ENCODE measurements around the gene ABTB2. TPM values are rescaled to one million over a fixed set of nuclear protein-coding genes. Genes with fewer than 3 reads are reported as not detected.

The ABTB2 gene
- total RNA-seq, 1 experiment from 2014 or later = 3.6 TPM

GRCh38 chr11:34314176-34314575 is 43.6 kb downstream of the ABTB2 start:
- no peak for DNase-seq
- no peaks in the 10 kb centered on the region for H3K9me3 Mint-ChIP-seq (ENCODE audit: unreplicated experiment)
- peaks cover 7% of the 10 kb centered on the region for H3K4me1 Mint-ChIP-seq (ENCODE audit: low read depth, unreplicated experiment)
- no TSS peak for BruUV-seq (replicated peaks)
- H3K27me3 Mint-ChIP-seq (ENCODE audit: insufficient read depth, unreplicated experiment) = no peaks in the 10 kb centered on the region
- Histone ChIP-seq H3K27me3 (replicated peaks; ENCODE audit: control insufficient read depth, insufficient read depth, low read length) (no peaks in the 10 kb centered on the region), H3K4me1 (peaks cover 17% of the 10 kb centered on the region), H3K9me3 (no peaks in the 10 kb centered on the region), H3K4me3 (ENCODE audit: low read depth, low read length) (no peak overlapping the region), H3K36me3 (ENCODE audit: control insufficient read depth, insufficient read depth, low read length) (no peaks in the 10 kb centered on the region)
- H3K4me3 Mint-ChIP-seq (ENCODE audit: unreplicated experiment) = no peak overlapping the region
- ChIA-PET POLR2A (no interaction called here), CTCF (no interaction called here)
- no peaks in the 10 kb centered on the region for H3K36me3 Mint-ChIP-seq (ENCODE audit: insufficient read depth, unreplicated experiment)
- TF ChIP-seq, protein P1, sequence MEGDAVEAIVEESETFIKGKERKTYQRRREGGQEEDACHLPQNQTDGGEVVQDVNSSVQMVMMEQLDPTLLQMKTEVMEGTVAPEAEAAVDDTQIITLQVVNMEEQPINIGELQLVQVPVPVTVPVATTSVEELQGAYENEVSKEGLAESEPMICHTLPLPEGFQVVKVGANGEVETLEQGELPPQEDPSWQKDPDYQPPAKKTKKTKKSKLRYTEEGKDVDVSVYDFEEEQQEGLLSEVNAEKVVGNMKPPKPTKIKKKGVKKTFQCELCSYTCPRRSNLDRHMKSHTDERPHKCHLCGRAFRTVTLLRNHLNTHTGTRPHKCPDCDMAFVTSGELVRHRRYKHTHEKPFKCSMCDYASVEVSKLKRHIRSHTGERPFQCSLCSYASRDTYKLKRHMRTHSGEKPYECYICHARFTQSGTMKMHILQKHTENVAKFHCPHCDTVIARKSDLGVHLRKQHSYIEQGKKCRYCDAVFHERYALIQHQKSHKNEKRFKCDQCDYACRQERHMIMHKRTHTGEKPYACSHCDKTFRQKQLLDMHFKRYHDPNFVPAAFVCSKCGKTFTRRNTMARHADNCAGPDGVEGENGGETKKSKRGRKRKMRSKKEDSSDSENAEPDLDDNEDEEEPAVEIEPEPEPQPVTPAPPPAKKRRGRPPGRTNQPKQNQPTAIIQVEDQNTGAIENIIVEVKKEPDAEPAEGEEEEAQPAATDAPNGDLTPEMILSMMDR (IDR thresholded peaks at IDR 0.05; ENCODE audit: insufficient read depth in 1 of 2, low read depth in 1 of 2, low read length in 1 of 2, severe bottlenecking in 1 of 2, unreplicated experiment in 1 of 2) = no peak
- intact Hi-C loops (cut with micrococcal nuclease; ENCODE audit: unreplicated experiment) = no loop called here
- no peak overlapping the region for H3K27ac Mint-ChIP-seq (ENCODE audit: unreplicated experiment)

GRCh38 chr11:34313099-34313517 is 44.7 kb downstream of the ABTB2 start:
- POLR2A ChIA-PET = no interaction called here

GRCh38 chr11:34311126-34311525 is 46.7 kb downstream of the ABTB2 start:
- no TSS peak for BruUV-seq (replicated peaks)
- Mint-ChIP-seq H3K27me3 (ENCODE audit: insufficient read depth, unreplicated experiment) (no peaks in the 10 kb centered on the region), H3K4me1 (ENCODE audit: low read depth, unreplicated experiment) (no peaks in the 10 kb centered on the region), H3K36me3 (ENCODE audit: insufficient read depth, unreplicated experiment) (no peaks in the 10 kb centered on the region), H3K27ac (ENCODE audit: unreplicated experiment) (no peak overlapping the region), H3K4me3 (ENCODE audit: unreplicated experiment) (no peak overlapping the region), H3K9me3 (ENCODE audit: unreplicated experiment) (no peaks in the 10 kb centered on the region)
- Histone ChIP-seq H3K4me1 (peaks cover 4% of the 10 kb centered on the region; the same call in 1 of the 2 replicates), H3K9me3 (no peaks in the 10 kb centered on the region), H3K36me3 (ENCODE audit: control insufficient read depth, insufficient read depth, low read length) (no peaks in the 10 kb centered on the region), H3K4me3 (ENCODE audit: low read depth, low read length) (no peak overlapping the region), H3K27me3 (replicated peaks; ENCODE audit: control insufficient read depth, insufficient read depth, low read length) (no peaks in the 10 kb centered on the region)
- ChIA-PET POLR2A (no interaction called here), CTCF (interaction anchor here (0.6 kb wide), 1 partner anchor 117 kb away, joined by 4 read pairs; no protein-coding TSS in a partner anchor)
- DNase-seq = no peak
- intact Hi-C loops (cut with micrococcal nuclease; ENCODE audit: unreplicated experiment) = no loop called here
- TF ChIP-seq, protein P1 (IDR thresholded peaks at IDR 0.05; ENCODE audit: insufficient read depth in 1 of 2, low read depth in 1 of 2, low read length in 1 of 2, severe bottlenecking in 1 of 2, unreplicated experiment in 1 of 2) = no peak

More at GRCh38 chr11:34313099-34313517, 44.7 kb downstream of the ABTB2 start:
- Histone ChIP-seq H3K27me3 (replicated peaks; ENCODE audit: control insufficient read depth, insufficient read depth, low read length) (no peaks in the 10 kb centered on the region), H3K36me3 (ENCODE audit: control insufficient read depth, insufficient read depth, low read length) (no peaks in the 10 kb centered on the region), H3K4me1 (peaks cover 6% of the 10 kb centered on the region), H3K9me3 (no peaks in the 10 kb centered on the region), H3K4me3 (ENCODE audit: low read depth, low read length) (no peak overlapping the region)
- Mint-ChIP-seq H3K27ac (ENCODE audit: unreplicated experiment) (no peak overlapping the region), H3K4me3 (ENCODE audit: unreplicated experiment) (no peak overlapping the region), H3K27me3 (ENCODE audit: insufficient read depth, unreplicated experiment) (no peaks in the 10 kb centered on the region), H3K36me3 (ENCODE audit: insufficient read depth, unreplicated experiment) (no peaks in the 10 kb centered on the region), H3K4me1 (ENCODE audit: low read depth, unreplicated experiment) (peaks cover 2% of the 10 kb centered on the region), H3K9me3 (ENCODE audit: unreplicated experiment) (no peaks in the 10 kb centered on the region)
- CTCF ChIA-PET = interaction anchor here (1.0 to 1.2 kb wide), 2 partner anchors 45 to 139 kb away, joined by 4 to 5 read pairs; partner anchors contain the start of gene ABTB2
- intact Hi-C loops (cut with micrococcal nuclease; ENCODE audit: unreplicated experiment) = no loop called here
- no TSS peak for BruUV-seq (replicated peaks)
- TF ChIP-seq, protein P1 (IDR thresholded peaks at IDR 0.05; ENCODE audit: insufficient read depth in 1 of 2, low read depth in 1 of 2, low read length in 1 of 2, severe bottlenecking in 1 of 2, unreplicated experiment in 1 of 2) = no peak
- DNase-seq = peak; percentile 30 to 40

Measured in Caco-2 (cell line).